Midbrain (tissue), 1 donor: ENCODE results near the gene MTA1.
A peak's percentile ranks its signal among the peaks of the same experiment; 100 is the strongest.

ENCODE experiments used
- DNase-seq: peaks from one replicate; lab custom pipeline; 2025; lab: John Stamatoyannopoulos, UW

MTA1 gene

DNA sequence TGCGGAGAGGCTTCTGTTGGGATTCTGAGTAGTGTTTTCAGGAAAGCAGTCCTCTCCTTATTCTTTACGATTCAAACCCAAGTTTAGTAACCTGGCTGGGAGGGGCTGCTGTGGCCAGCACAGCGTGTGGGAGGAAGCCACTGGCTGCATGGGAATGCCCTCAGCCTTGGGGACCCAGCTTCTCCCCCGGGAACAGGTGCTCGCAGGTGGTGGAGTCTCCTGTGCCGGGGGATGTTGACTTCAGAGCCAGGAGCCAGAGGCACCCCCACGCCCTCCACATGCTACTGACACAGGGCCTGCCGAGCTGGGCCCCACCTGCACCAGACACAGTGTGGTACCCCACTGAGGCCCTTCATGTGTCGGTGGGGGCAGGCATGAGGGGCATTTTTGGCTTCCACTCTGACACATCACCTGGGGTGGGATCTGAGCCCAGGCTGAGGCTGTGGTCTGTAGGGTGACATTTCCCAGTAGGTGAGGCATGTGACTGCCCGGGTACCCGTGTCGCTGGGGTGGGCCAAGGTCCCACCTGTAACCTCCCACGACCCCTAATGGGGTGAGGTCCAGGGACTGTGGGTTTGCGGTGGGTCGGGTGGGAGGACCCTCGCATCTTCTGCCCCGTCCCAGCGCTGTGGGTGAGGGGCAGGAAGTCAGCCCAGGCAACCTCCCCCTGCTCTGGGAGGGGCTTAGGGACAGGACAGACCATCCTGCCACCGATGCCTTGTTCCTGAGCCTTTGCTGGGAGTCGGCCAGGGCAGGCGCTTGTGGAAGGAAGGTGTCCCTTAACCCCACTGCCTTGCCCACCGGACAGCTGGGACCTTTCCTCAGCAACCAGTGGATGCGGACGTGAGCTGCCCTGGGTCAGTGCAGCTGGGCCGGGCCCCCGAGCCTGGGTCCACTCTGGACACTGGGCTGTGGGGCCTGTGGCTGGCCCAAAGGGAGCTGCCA lies 26.5 kb downstream of the MTA1 start:
- no peak for DNase-seq

DNA sequence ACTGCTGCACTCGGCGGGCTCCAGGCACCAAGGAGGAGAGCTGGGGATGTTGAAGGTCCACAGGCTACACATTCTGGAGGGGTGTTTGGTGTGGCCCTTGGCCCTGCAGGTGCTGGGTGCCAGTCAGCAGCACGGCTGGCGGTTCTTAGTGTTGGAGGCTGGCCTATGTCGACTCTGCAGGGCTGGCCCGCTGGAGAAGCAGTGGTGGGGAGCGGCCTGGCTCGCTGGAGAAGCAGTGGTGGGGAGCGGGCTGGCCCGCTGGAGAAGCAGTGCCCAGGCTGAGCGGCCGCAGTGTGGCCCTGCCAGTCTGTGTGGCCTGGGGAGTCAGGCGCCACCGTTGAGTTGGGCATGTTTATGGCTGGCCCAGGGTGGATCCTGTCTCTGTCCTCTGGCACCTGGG lies 27.3 kb downstream of the MTA1 start:
- DNase-seq, result no peak

DNA sequence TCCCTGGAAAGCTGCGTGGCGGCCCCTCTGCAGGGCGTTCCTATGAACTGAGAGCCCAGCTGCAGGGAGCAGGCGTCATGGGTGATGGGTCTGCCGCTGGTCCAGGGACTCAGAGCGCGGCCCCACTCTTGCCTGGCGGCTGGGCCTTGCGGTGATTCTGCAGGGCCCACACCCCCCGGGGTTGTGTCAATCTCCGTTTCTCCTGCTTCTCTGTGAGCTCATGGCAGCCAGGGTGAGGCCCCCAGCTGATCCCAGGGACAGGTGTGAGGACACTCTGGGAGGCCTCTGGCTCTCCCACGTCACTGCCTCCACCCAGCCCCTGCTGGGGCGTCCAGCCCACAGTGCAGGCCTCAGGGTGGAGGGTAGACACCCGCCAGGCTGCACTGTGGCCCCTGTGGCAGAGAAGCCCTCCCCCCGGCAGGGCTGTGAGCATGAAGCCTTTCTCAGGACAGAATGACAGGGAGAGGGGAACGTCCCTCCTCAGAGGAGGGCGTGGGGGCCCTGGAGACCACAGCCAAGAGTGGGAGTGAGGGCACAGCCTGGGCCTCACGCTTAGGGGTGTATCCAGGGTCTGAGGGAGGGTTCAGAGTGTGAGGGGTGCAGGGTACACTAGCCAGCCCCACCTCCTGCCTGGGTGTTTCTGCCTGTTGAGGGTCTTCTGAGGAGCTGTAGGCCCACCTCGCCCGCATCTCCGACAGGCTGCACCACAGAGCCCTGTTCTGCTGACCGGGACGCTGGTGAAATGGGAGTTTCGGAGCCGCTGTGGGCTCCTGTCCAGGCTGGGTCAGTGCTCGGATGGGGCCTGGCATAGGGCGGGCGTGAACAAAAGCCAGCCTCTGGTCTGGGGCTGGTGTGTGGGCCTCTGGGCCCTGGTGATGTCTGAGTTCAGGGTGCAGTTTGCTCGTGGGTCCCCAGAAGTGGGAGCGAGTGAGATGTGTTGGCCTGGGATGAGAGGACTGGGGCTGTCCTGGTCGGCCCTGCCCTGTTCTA lies 28.3 kb downstream of the MTA1 start:
- DNase-seq, result no peak

DNA sequence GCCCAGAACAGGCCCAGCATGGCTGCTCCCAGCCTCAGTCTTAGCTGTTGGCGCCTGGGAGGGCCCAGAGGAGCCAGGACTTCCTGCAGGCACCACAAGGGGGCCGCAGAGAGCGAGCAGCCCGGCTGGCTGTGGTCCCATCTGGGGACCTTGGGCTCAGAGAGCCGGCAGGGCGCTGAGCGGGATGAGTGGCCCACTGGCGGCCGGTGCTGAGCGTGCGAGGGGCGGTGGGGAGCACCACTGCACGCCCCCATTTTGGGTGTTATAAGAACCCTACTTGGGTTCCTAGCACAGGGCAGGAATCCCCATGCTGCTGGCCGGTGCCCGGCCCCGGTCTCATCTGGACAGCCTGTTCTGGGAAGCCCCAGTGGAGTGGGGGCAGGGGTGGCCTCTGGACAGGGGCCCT lies 29.1 kb downstream of the MTA1 start:
- peak; percentile 82 for DNase-seq

GRCh38 chr14:105449276-105450122 lies 29.9 kb downstream of the MTA1 start:
- DNase-seq, result no peak

DNA sequence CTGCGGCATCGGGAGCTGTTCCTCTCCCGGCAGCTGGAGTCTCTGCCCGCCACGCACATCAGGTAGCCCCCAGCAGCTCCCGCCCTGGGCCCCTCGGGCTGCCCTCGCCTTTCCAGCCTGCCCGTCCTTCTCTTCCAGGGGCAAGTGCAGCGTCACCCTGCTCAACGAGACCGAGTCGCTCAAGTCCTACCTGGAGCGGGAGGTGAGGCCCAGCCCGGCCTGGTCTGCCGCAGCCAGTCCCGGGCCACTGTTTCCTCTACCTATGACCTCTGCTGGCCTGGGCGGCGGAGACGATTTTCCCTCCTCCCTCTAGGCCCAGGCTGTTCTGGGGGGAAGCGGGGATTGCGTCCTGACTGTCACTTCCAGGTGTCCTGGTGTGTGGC lies 30.5 kb downstream of the MTA1 start:
- DNase-seq, result no peak

DNA sequence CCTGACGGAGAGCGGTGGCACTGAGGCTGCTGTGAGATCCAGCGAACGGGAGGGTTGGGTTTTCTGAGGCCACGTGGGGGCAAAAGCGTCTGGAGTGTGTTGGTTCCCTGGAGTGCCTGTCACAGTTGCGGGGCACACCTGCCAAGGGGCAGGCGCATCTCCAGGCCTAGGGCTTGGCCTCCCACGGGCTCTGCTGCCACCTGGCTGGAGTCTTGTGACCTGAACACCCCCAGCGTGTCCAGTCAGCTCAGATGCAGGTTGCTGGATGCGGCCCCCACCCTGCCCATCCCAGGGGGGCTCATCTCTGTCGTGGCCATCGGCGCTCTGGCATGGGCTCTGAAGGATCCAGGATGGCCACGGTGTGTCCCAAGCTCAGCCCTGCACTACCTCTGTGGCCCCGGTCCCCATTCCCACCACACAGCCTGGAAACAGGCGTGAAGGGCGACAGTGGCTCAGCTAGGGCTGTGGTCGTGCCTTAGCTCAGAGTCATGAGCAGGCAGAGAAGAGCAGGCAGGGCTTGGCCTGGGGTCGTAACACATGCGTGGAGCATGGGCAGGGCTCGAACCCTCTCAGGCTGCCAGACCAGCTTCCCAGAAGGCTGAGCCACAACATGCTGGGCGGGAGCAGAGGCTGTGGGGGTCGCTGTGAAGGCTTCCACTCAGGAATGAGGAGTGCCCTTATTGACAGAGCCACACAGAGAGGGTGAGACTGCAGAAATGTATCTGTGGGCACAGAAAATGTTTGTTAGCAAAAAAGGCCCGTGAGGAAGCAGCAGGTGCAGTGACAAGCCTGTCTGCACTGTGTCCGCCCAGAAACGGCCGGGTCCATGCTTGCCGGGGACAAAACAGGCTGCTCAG lies 31.5 kb downstream of the MTA1 start:
- DNase-seq, result no peak

- DNase-seq, result no peak
Measured at GRCh38 chr14:105452963-105453362, 33.3 kb downstream of the MTA1 start.

DNA sequence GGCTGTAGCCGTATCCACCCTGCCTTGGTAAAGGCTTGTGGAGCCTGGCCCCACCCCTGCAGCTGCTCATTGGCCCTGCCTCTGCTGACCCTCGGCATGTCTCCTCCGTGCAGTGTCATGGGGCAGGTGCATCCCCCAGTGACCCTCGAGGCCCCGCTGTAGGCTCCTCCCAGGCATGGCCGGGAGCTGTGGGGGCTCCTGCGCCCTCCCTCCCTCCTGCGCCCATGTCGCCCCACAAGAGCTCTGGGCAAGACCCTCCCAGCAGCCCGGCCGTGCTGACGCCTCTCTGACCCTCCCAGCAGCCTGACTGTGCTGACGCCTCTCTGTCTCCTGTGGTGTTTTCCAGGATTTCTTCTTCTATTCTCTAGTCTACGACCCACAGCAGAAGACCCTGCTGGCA lies 34.2 kb downstream of the MTA1 start:
- no peak for DNase-seq

GRCh38 chr14:105455086-105455640 lies 35.5 kb downstream of the MTA1 start:
- no peak for DNase-seq

DNA sequence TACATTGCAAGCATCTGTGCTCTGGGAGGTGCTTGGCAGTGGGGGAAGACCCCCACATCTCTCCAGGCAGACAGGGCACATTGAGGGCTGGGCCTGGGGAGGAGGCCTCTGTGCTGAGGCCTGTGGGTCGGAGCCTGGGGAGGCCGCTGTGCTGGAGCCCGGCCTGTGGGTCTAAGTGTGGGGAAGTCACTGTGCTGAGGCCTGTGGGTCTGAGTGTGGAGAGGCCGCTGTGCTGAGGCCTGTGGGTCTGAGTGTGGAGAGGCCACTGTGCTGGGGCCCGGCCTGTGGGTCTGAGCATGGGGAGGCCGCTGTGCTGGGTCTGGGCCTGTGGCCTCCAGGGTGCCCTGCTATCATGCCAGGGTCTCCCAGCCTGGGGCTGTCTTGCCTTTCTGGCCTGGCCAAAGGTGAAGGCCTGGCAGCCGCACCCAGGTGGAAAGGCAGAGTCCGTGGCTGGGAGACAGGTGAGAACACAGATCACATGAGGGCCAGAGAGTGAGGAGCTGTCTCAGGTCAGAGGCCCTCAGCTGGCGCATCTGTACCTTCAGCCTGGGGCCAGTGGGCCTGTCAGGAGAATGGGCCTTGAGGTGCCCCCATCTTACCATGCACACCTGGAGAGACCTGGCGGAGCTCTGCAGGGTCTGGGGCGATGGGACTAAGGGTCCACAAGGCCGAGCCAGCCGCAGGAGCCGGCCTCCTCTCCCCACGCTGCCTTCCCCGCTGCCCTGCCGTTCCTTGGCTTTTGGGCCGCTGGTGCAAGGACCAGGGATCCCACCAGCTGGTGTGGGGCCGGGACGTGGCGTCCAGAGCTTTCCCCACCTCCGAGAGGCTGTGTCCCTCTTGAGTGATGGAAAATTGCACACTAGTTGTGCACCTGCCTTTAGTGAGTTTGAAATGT lies 36.4 kb downstream of the MTA1 start:
- DNase-seq, result no peak

- DNase-seq, result no peak
Measured at GRCh38 chr14:105456736-105457617, 37.4 kb downstream of the MTA1 start.

GRCh38 chr14:105458010-105458409 lies 38.4 kb downstream of the MTA1 start:
- no peak for DNase-seq

DNA sequence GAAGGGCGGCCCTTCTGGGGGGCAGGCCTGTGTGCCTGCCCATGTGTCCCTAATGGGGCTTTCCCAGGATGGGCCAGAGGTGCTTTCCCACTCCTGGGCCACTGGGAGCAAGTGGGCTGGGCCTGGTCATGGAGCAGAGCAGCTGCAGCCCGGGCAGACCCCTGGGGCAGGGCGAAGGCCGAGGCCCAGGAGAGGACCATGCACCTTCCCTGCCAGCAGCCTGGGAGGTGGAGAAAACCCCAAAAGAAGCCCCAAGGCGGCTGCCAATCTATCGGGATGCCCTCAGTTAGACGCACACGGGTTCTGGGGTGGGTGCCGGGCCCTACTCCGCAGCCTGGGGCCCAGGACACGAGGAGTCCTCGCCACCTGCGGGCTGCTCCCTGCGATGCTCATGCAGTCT lies 38.9 kb downstream of the MTA1 start:
- no peak for DNase-seq

- no peak for DNase-seq
Measured at GRCh38 chr14:105460116-105460515, 40.5 kb downstream of the MTA1 start.

DNA sequence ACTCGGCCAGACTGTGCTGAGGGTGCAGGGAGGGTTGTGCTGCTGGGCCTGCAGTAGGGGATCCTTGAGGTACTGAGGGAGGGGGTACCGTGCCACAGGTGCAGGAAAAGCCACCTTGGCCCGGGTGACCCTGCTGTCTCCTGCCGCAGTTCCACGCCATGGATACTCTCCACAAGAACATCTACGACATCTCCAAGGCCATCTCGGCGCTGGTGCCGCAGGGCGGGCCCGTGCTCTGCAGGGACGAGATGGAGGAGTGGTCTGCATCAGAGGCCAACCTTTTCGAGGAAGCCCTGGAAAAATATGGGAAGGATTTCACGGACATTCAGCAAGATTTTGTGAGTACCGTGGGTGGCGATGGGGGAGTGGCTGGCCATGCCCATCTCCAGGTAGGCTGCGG lies 41.0 kb downstream of the MTA1 start:
- no peak for DNase-seq

DNA sequence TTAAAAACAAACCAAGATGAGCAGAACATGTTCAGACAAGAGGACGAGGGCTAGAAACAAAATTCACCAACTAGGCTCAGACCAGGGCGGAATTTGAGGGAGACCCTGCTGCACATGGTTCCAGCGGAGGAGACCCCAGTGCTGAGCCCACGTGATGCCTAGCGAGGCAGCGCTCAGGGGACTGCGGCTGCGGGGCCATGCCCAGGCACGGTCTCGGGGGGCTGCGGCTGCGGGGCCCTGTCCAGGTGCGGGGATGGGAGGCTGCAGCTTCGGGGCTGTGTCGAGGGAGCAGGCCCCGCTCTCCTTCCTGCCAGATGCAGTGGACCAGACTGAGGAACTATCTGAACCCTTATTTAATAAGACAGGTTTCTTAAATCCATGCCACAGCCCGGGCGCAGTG lies 42.3 kb downstream of the MTA1 start:
- DNase-seq, result no peak

DNA sequence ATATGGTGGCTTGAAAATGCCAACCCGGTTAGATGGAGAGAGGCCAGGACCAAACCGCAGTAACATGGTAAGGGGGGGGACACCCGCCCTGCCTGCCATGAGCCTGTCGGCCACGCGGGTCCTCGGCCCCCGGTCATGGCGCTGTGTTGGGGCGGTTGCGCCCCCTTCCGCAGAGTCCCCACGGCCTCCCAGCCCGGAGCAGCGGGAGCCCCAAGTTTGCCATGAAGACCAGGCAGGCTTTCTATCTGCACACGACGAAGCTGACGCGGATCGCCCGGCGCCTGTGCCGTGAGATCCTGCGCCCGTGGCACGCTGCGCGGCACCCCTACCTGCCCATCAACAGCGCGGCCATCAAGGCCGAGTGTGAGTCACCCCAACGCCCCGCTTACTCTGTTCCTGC lies 44.9 kb downstream of the MTA1 start:
- DNase-seq, result no peak
